GM19193 (cell line): Measurements from ENCODE around the gene GPD2.
A peak's percentile ranks its signal among the peaks of the same experiment; 100 is the strongest.

Experiments
- POLR2A ChIP-seq: IDR thresholded peaks from 4 replicates; pipeline ENCODE4 v1.6.1; 2011; ENCODE audit not compliant: insufficient read depth, insufficient read length; ENCODE audit errors: extremely low read depth

The GPD2 gene

GRCh38 chr2:156427074-156427473 lies 9.1 kb upstream of the GPD2 start:
- TF ChIP-seq POLR2A = no peak

DNA sequence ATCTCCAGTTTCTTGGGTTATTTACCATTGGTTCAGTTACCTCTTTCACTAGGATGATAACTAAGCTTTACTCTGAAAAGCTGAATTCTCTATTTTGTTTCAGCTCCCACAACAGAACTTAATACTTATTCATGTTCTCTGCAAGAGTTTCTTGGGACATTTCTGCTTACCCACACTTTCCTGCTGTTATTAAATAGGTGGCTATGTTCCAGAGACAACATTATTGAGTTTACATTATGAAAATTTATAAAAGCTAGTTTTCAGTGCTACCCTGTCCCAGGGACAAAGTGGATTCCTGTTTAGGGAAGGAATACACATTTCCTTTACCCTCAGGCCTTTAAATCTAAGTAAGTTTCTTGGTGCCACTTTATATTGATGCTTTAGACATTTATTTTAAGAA lies 7.0 kb upstream of the GPD2 start:
- no peak for TF ChIP-seq POLR2A

GRCh38 chr2:156430236-156430979 lies 5.8 kb upstream of the GPD2 start:
- no peak for TF ChIP-seq POLR2A

- no peak for TF ChIP-seq POLR2A
Measured at GRCh38 chr2:156430980-156431358, 5.2 kb upstream of the GPD2 start.

DNA sequence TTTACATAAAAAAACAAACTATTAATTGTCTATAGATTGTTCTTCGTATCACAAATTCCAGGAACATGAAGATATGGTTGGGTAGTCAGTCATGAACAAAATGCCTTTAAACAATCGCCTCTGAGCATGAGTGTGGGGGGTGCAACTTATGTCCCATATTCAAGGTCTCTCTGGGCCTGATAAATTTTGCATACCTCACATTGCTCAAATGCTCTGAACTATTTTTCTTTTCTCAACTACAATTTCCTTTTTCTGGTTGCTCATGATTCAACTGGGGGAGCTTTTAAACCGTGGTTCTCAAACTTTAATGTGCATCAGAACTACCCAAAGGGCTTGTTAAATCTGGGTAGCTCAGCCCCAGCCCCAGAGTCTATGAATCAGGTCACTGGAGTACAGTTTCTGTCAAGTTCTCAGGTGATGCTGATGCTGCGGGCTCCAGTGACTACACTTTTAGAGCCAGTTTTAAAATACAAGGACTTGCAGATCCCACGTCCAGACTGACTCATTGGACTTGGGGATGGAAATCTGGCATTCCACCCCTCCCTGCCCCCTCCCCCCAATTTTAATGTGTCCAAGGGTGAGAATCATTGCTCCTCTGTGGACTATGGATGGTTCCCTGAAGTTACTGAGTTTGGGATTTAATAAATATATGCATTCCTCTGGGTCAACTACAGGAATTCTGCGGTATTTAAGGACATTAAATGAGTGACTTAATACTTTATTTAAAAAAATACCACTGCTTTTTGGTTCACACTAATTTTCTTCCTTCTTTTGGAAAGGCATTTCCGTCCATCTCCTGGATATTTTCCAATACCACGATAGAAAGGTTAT lies 1.5 kb upstream of the GPD2 start:
- no peak for TF ChIP-seq POLR2A

DNA sequence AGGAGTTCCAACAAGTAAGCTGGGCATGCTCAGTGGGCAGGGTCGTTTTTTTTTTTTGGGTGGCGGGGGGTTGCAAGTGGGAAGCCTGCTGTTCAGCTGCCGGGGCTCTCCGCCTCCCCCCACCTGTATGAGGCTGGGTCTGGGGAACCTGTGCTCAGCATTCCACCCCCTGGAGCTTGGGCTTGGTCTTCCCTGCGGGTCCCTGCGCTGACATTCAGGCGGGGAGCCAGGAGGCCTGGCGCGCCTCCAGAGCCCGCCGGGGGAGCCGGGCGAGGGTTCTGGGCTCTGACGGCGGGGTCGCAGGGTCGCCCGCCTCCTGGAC lies 822 bp upstream of the GPD2 start:
- no peak for TF ChIP-seq POLR2A

GRCh38 chr2:156436497-156437085 lies 412 bp downstream of the GPD2 start:
- TF ChIP-seq POLR2A = no peak

DNA sequence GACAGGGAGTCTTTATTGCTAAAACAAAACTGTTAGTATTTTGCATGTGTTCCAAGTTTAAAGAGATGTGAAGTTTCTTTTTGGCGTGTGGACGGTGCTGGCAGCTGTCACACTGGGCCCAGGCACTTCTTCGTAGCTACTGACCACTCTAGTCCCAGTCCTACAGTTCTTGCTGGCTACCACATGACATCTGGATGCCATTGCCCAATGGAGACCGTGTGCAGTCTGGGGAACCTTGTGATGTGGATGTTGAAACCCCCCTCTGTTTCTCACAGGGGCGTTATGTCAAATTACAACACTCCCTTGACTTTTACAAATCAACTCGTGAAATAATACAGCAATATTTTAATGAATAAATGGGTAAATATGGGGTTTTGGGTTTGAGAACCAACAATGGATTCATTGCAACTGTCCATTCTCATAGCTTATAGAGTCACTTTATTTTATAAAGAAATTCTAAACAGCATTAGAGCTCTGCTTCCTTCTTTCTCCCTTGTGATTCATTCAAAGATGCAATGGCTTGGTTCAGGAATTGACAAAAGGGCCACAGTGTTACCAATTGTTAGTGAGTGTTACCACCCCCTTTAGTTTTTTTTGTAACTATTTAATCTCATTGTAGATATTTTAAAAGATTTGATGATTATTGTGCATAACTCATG lies 1.2 kb downstream of the GPD2 start:
- TF ChIP-seq POLR2A = peak; percentile 27

DNA sequence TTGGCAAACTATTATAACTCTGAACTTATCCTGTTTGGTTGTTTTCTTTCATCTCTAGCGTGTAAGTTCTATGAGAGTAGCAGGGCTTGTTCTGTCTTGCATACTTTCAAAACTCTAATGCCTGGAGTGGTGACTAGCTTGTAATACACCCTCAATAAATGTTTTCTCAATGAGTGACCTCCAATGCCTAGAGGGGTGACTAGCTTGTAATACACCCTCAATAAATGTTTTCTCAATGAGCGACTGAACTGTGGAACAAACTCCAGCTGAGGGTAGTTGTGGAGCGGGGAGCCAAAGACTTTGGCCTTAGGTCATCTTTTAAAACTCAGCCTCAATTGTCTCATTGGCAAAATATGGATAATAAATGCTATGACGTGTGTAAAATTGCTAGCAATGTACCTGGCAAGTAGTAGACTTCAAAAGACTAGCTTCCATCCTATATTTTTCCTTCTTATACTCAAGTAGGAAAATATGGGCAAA lies 1.8 kb downstream of the GPD2 start:
- no peak for TF ChIP-seq POLR2A

GRCh38 chr2:156443089-156443488 lies 6.9 kb downstream of the GPD2 start:
- no peak for TF ChIP-seq POLR2A

GRCh38 chr2:156445296-156446220 lies 9.4 kb downstream of the GPD2 start:
- TF ChIP-seq POLR2A = no peak

DNA sequence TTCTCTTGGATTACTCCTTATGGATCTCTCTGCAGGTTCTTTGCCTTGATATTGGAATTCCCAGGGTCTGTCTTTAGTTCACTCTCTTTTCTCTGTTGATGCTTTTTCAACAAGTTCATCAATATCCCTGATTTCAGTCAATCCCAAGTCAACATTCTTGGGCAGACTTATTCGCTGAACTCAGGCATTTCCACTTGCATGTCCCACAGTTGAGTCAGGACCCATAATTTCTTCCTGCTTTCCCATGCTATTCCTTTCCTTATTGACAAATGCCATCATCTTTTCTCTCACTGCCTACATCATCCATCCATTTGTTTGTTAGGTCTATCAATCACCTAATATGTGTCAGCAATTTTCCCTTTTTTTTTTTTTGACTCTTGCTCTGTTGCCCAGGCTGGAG lies 11.6 kb downstream of the GPD2 start:
- no peak for TF ChIP-seq POLR2A

DNA sequence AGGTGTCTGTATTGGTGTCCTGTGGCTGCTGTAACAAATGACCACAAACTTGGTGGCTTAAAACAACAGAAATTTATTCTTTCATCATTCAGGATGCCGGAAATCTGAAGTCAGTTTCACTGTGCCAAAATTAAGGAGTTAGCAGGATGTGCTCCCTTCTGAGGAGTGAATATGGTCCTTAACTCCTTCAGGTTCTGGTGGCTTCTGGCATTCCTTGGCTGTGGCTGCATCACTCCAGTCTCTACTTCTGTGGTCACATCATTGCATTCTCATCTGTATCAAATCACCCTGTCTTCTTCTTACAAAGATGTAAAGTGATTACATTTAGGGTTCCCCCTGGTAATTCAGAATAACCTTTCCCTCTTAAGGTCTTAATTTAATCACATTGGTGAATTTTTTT lies 12.6 kb downstream of the GPD2 start:
- TF ChIP-seq POLR2A = no peak

DNA sequence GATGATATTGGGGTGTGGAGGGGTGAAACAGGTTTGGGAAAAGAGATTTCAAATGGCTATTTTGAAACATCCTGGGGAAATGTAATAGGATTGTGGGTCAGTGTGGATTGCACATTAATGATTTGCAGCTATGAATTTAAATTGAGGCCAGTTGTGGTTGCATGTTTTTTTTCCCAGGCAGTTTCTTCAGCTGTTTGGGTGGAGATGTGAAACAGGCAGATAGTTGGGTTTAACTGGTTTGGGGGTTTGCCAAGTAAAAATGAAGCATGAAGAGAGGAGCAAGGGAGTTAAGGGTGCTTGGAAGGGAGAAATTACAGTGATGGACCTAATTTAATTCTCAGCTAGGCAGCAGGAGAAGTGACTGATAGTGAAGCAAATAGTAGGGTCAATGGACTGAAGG lies 16.8 kb downstream of the GPD2 start:
- no peak for TF ChIP-seq POLR2A
